ENCODE data around the gene TM4SF1.
A peak's percentile ranks its signal among the peaks of the same experiment; 100 is the strongest.
"Not testable (repeated sequence)": the region's sequence is repeated elsewhere in the genome, so short reads cannot be mapped to it uniquely, and the experiment has no call there.

Gene TM4SF1

GRCh38 chr3:149393345-149394160 lies 16.1 kb upstream of the TM4SF1 start:
- DNase-seq, result peak; percentile 76

GRCh38 chr3:149391960-149392359 lies 14.5 kb upstream of the TM4SF1 start:
- no peak for DNase-seq

- DNase-seq, result no peak
Measured at GRCh38 chr3:149390772-149391212, 13.3 kb upstream of the TM4SF1 start.

- no peak for DNase-seq
Measured at GRCh38 chr3:149390294-149390693, 12.8 kb upstream of the TM4SF1 start.

- no peak for DNase-seq
Measured at GRCh38 chr3:149388531-149389417, 11.3 kb upstream of the TM4SF1 start.

- no peak for DNase-seq
Measured at GRCh38 chr3:149388001-149388440, 10.6 kb upstream of the TM4SF1 start.

GRCh38 chr3:149386299-149386606 lies 8.8 kb upstream of the TM4SF1 start:
- DNase-seq, result no peak

- no peak for DNase-seq
Measured at GRCh38 chr3:149385617-149386298, 8.3 kb upstream of the TM4SF1 start.

GRCh38 chr3:149384911-149385321 lies 7.5 kb upstream of the TM4SF1 start:
- DNase-seq, result no peak

- no peak for DNase-seq
Measured at GRCh38 chr3:149384167-149384566, 6.7 kb upstream of the TM4SF1 start.

- DNase-seq, result no peak
Measured at GRCh38 chr3:149383703-149384102, 6.3 kb upstream of the TM4SF1 start.

- DNase-seq, result no peak
Measured at GRCh38 chr3:149382518-149382917, 5.1 kb upstream of the TM4SF1 start.

- DNase-seq, result no peak
Measured at GRCh38 chr3:149382101-149382467, 4.6 kb upstream of the TM4SF1 start.

- no peak for DNase-seq
Measured at GRCh38 chr3:149381173-149382100, 4.0 kb upstream of the TM4SF1 start.

GRCh38 chr3:149380220-149380619 lies 2.8 kb upstream of the TM4SF1 start:
- DNase-seq, result not testable (repeated sequence)

GRCh38 chr3:149378478-149379309 lies 1.2 kb upstream of the TM4SF1 start:
- no peak for DNase-seq

GRCh38 chr3:149376718-149377407 lies 586 bp downstream of the TM4SF1 start:
- no peak for DNase-seq

- no peak for DNase-seq
Measured at GRCh38 chr3:149375501-149376196, 1.8 kb downstream of the TM4SF1 start.

- no peak for DNase-seq
Measured at GRCh38 chr3:149374793-149375500, 2.5 kb downstream of the TM4SF1 start.
